Measurements from ENCODE around the gene CSNK1G3. TPM values are rescaled to one million over a fixed set of nuclear protein-coding genes. Genes with fewer than 3 reads are reported as not detected.

Gene CSNK1G3
- polyA plus RNA-seq, 2 of the 4 experiments (the other 2 are of a cell fraction), result 24.0 to 50.9 TPM

DNA sequence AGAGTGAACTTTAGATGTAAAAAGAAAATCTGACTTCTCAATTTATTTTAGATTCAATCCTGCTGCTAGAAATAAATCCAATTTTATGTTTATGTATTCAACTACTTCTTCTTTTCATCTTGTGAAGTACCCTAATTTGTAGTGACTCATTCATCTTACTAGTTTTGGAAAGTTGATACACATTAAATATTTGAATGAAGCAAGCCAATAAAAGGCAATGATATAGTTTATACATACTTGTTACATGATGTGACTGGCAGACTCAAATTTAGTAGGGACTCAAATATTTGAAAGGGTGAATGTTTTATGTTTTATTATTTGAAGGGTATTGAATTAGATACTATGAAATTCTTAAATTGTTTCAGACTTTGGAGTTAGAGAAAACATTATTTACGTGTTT, 34.7 kb downstream of the CSNK1G3 start (continued):
- TF ChIP-seq, protein P1, sequence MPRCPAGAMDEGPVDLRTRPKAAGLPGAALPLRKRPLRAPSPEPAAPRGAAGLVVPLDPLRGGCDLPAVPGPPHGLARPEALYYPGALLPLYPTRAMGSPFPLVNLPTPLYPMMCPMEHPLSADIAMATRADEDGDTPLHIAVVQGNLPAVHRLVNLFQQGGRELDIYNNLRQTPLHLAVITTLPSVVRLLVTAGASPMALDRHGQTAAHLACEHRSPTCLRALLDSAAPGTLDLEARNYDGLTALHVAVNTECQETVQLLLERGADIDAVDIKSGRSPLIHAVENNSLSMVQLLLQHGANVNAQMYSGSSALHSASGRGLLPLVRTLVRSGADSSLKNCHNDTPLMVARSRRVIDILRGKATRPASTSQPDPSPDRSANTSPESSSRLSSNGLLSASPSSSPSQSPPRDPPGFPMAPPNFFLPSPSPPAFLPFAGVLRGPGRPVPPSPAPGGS (IDR thresholded peaks at IDR 0.05), result no peak
- TF ChIP-seq EHMT2 (IDR thresholded peaks at IDR 0.05; ENCODE audit: low read depth), result no peak

DNA sequence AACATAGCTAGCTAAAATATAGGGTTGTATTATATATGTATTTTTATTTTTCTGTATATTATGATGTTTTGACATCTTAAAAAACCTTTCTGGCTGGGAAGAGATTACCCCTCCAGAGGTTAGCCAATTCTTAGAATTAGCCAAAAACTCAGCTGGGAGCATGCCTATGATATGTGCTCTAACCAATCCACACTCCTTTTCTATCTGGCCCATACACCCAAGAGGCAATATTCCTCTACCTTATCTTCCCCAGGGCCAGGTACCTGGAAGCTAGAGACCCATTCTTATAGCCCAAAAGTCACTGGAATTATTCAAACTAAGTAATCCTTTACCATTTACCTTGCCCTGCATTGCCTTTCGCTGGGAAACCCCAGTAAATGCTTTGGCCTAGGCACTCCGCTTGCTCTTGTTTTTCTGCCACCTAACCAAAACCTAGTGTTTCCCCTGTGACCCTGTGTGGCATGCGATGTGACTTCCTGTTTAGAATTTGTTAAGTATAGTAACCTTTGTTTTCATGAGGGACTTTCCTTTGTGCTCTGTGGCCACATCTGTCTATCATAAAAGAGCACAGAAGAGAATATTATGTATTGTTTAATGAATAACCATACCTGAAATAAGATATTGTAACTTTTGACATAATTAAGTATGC, 37.4 kb downstream of the CSNK1G3 start:
- CTCF ChIA-PET, result no interaction called here
- Histone ChIP-seq H3K9me3 (no peaks in the 10 kb centered on the region), H3K4me2 (no peak overlapping the region), H3K4me3 (no peak overlapping the region), H3K4me1 (no peaks in the 10 kb centered on the region), H3K27ac (no peak overlapping the region)
- ATAC-seq (no peak), DNase-seq (ENCODE audit: low read depth in 1 of 2, low spot score in 1 of 2) (no peak), FAIRE-seq (no peak)
- 89% methylated on average over 3 of the region's 3 CpGs for WGBS (ENCODE audit: missing lambda C conversion rate)
- POLR2A ChIA-PET, result no interaction called here
- TF ChIP-seq FOXS1 (CRISPR knock-in tag; IDR thresholded peaks at IDR 0.05), result no peak
- TF ChIP-seq RCOR1 (IDR thresholded peaks at IDR 0.05; ENCODE audit: low read depth, low read length), result no peak
- TF ChIP-seq MAFK (IDR thresholded peaks at IDR 0.05; ENCODE audit: partially characterized antibody), result no peak
- TF ChIP-seq KDM1A (IDR thresholded peaks at IDR 0.05; ENCODE audit: low read depth), result no peak
- TF ChIP-seq, protein P2, sequence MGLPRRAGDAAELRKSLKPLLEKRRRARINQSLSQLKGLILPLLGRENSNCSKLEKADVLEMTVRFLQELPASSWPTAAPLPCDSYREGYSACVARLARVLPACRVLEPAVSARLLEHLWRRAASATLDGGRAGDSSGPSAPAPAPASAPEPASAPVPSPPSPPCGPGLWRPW (IDR thresholded peaks at IDR 0.05), result no peak
- TF ChIP-seq EHF (CRISPR knock-in tag; IDR thresholded peaks at IDR 0.05), result no peak
- TF ChIP-seq, protein P3, sequence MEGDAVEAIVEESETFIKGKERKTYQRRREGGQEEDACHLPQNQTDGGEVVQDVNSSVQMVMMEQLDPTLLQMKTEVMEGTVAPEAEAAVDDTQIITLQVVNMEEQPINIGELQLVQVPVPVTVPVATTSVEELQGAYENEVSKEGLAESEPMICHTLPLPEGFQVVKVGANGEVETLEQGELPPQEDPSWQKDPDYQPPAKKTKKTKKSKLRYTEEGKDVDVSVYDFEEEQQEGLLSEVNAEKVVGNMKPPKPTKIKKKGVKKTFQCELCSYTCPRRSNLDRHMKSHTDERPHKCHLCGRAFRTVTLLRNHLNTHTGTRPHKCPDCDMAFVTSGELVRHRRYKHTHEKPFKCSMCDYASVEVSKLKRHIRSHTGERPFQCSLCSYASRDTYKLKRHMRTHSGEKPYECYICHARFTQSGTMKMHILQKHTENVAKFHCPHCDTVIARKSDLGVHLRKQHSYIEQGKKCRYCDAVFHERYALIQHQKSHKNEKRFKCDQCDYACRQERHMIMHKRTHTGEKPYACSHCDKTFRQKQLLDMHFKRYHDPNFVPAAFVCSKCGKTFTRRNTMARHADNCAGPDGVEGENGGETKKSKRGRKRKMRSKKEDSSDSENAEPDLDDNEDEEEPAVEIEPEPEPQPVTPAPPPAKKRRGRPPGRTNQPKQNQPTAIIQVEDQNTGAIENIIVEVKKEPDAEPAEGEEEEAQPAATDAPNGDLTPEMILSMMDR (IDR thresholded peaks at IDR 0.05), result no peak
- TF ChIP-seq, protein P1 (IDR thresholded peaks at IDR 0.05), result no peak
- no peak for TF ChIP-seq JUN (IDR thresholded peaks at IDR 0.05)
- TF ChIP-seq, protein P4, sequence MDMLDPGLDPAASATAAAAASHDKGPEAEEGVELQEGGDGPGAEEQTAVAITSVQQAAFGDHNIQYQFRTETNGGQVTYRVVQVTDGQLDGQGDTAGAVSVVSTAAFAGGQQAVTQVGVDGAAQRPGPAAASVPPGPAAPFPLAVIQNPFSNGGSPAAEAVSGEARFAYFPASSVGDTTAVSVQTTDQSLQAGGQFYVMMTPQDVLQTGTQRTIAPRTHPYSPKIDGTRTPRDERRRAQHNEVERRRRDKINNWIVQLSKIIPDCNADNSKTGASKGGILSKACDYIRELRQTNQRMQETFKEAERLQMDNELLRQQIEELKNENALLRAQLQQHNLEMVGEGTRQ (IDR thresholded peaks at IDR 0.05), result no peak

DNA sequence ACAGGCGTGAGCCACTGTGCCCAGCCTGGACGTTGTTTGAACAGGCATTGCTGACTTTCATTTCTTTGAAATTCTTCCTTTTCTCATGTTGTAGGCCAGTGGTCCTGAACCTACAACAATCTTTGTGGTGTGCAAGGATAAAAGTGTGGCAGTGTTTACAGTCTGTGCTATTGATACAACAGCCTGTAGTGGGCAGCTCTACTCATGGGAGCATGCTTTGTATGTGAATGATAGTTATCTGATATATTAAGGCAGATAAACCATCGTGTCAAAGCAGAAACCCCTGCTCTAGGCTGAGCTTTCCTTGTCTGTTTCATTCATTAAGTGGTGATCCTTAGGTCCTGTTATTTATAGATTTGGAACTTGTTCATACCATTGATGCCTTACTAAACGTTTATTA, 42.6 kb downstream of the CSNK1G3 start:
- no peak overlapping the region for H3K4me2 ChIP-seq
- peak in 1 of 2 experiments; percentile 57; a peak in 3 of 6 replicates for ATAC-seq
- no peak overlapping the region for H3K4me3 ChIP-seq
- DNase-seq (ENCODE audit: low read depth in 1 of 2, low spot score in 1 of 2), result no peak
- WGBS (ENCODE audit: missing lambda C conversion rate), result 83% methylated on average over 4 of the region's 4 CpGs
- H3K4me1 ChIP-seq, result no peaks in the 10 kb centered on the region
- H3K9me3 ChIP-seq, result no peaks in the 10 kb centered on the region
- no peak for TF ChIP-seq ZNF302 (CRISPR knock-in tag; IDR thresholded peaks at IDR 0.05)
- TF ChIP-seq MAFK (IDR thresholded peaks at IDR 0.05; ENCODE audit: partially characterized antibody), result no peak
- TF ChIP-seq EP300 (IDR thresholded peaks at IDR 0.05), result no peak
- TF ChIP-seq HOXA7 (CRISPR knock-in tag; IDR thresholded peaks at IDR 0.05), result no peak
- TF ChIP-seq FOSB (CRISPR knock-in tag; IDR thresholded peaks at IDR 0.05), result no peak
- no peak for TF ChIP-seq MYC (IDR thresholded peaks at IDR 0.05; ENCODE audit: borderline replicate concordance, low read length)
- TF ChIP-seq, protein P5, sequence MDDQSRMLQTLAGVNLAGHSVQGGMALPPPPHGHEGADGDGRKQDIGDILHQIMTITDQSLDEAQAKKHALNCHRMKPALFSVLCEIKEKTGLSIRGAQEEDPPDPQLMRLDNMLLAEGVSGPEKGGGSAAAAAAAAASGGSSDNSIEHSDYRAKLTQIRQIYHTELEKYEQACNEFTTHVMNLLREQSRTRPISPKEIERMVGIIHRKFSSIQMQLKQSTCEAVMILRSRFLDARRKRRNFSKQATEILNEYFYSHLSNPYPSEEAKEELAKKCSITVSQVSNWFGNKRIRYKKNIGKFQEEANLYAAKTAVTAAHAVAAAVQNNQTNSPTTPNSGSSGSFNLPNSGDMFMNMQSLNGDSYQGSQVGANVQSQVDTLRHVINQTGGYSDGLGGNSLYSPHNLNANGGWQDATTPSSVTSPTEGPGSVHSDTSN (IDR thresholded peaks at IDR 0.05), result no peak
- no peak for TF ChIP-seq ZC3H11A (IDR thresholded peaks at IDR 0.05)
- no peak for TF ChIP-seq NPAS2 (CRISPR knock-in tag; IDR thresholded peaks at IDR 0.05; ENCODE audit: borderline replicate concordance)
- no peak for TF ChIP-seq FOXS1 (CRISPR knock-in tag; IDR thresholded peaks at IDR 0.05)
- TF ChIP-seq RARB (CRISPR knock-in tag; IDR thresholded peaks at IDR 0.05), result no peak
- TF ChIP-seq, protein P6, sequence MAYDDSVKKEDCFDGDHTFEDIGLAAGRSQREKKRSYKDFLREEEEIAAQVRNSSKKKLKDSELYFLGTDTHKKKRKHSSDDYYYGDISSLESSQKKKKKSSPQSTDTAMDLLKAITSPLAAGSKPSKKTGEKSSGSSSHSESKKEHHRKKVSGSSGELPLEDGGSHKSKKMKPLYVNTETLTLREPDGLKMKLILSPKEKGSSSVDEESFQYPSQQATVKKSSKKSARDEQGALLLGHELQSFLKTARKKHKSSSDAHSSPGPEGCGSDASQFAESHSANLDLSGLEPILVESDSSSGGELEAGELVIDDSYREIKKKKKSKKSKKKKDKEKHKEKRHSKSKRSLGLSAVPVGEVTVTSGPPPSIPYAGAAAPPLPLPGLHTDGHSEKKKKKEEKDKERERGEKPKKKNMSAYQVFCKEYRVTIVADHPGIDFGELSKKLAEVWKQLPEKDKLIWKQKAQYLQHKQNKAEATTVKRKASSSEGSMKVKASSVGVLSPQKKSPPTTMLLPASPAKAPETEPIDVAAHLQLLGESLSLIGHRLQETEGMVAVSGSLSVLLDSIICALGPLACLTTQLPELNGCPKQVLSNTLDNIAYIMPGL (CRISPR knock-in tag; IDR thresholded peaks at IDR 0.05; ENCODE audit: borderline replicate concordance), result no peak
- TF ChIP-seq, protein P2 (IDR thresholded peaks at IDR 0.05), result no peak
- TF ChIP-seq NFE2L2 (conservative IDR thresholded peaks at IDR 0.05; ENCODE audit: low read length), result no peak
- TF ChIP-seq RFX5 (IDR thresholded peaks at IDR 0.05), result no peak
- no peak for TF ChIP-seq ZSCAN20 (CRISPR knock-in tag; IDR thresholded peaks at IDR 0.05)
- TF ChIP-seq EHMT2 (IDR thresholded peaks at IDR 0.05; ENCODE audit: low read depth), result no peak
- TF ChIP-seq CBX2 (IDR thresholded peaks at IDR 0.05; ENCODE audit: borderline replicate concordance, low read depth), result no peak
- no peak for FAIRE-seq
- ChIA-PET CTCF (no interaction called here), POLR2A (no interaction called here)
- no peak overlapping the region for H3K27ac ChIP-seq

Measured in A549 (cell line).